GM12801 (cell line): ENCODE results near the gene ZNF628.

ENCODE experiments used
- TF ChIP-seq, protein P1 (sequence below): IDR thresholded peaks from one replicate; pipeline ENCODE4 v1.5.1; 2011; ENCODE audit warnings: control low read depth; ENCODE audit not compliant: insufficient read length; ENCODE audit errors: extremely low read depth

ZNF628 gene

DNA sequence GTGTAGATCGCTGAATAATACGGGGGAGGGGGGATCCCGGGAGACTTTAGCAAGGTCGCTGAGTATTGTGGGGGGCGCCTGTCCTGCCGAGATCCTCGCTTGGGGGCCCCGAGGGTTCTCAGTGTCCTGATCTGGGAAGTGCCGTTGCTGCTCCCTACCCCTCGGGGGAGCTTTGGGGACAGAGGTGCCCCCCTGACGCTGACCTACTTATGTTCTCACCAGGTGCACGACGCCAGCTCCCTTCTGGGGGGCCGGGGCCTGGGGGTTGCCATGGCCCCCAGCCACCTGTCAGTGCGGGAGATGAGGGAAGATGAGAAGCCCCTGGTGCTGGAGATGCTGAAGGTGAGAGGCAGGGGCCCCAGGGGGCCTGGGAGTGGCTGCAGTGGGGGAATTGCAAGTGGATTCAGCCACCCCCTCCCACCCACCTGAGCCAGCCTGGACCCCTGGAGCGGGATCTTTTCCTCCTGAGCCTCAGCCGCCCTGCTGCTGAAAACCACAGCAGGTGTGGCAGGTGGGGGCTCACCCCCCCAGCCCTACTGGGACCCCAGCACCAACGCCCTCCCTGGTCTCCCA is 9.1 kb downstream of the ZNF628 start:
- TF ChIP-seq, protein P1, sequence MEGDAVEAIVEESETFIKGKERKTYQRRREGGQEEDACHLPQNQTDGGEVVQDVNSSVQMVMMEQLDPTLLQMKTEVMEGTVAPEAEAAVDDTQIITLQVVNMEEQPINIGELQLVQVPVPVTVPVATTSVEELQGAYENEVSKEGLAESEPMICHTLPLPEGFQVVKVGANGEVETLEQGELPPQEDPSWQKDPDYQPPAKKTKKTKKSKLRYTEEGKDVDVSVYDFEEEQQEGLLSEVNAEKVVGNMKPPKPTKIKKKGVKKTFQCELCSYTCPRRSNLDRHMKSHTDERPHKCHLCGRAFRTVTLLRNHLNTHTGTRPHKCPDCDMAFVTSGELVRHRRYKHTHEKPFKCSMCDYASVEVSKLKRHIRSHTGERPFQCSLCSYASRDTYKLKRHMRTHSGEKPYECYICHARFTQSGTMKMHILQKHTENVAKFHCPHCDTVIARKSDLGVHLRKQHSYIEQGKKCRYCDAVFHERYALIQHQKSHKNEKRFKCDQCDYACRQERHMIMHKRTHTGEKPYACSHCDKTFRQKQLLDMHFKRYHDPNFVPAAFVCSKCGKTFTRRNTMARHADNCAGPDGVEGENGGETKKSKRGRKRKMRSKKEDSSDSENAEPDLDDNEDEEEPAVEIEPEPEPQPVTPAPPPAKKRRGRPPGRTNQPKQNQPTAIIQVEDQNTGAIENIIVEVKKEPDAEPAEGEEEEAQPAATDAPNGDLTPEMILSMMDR: no peak

DNA sequence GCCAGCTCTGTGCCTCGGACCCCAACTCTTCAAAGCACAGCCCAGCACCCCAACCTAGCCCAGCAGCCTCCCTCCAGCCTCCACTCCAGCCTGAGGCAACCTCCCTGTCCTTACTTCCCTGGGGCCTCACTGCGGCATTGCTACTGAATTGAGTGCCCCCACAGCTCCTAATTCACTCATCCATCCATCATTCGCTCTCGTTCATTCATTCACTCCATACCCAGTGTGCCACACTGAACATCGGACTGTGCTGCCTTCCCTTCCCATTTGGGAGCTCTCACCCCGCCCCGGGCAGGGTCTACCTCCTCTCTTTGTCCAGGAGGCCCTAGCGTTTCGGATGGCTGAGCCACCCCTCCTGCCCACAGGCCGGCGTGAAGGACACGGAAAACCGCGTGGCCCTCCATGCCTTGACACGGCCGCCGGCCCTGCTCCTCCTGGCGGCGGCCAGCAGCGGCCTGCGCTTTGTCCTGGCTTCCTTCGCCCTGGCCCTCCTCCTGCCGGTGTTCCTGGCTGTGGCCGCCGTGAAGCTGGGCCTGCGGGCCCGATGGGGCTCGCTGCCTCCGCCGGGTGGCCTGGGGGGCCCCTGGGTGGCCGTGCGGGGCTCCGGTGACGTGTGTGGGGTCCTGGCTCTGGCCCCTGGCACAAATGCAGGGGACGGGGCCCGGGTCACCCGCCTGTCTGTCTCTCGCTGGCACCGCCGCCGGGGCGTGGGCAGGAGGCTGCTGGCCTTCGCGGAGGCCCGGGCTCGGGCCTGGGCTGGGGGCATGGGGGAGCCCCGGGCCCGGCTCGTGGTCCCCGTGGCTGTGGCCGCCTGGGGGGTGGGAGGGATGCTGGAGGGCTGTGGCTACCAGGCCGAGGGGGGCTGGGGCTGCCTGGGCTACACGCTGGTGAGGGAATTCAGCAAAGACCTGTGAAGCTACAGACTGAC is 9.9 kb downstream of the ZNF628 start:
- TF ChIP-seq, protein P1: no peak

DNA sequence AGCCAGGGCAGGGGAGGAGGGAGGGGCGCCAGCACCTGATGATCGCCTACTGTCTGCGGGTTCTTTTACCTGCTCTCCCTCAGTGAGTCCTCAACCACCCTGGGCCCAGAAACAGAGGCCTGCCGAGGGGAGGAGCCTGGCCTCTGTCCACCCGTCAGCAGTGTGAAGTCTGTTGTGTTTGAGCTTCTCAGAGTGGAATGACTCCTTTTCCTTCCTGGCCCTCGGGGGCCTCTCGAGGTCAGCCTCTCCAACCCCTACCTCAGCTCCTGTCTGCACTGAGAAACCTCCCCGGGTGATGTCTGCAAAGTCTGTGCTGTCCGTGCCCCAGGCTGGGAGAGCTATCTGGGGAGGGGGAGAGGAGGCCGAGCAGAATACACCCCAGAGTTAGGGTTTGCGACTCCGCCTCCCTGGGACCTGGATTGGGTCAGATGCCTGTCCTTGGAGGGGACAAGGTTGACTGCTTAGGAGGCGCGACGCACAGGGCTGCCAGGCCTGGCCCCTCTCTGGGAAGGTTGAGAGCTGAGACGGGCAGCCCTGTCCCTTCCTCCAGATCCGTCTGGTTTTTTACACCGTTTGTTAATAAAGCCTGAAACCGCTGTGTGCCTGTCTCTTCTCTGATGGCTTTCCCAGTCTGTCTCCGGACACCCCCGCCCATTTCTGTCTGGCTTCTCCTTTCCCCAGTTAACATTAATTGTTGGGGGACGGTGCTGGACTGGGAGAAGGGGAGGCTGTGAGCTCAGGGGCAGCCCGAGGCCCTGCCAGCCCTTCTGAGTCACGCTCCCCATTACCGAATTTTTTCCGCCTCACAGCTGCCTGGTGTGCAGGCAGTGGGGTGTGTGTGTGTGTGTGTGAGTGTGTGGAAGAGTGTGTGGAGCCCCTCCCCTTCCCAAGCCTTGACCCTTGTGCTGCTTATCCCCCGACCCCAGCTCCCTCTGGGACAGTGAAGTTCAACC is 10.8 kb downstream of the ZNF628 start:
- TF ChIP-seq, protein P1: no peak

DNA sequence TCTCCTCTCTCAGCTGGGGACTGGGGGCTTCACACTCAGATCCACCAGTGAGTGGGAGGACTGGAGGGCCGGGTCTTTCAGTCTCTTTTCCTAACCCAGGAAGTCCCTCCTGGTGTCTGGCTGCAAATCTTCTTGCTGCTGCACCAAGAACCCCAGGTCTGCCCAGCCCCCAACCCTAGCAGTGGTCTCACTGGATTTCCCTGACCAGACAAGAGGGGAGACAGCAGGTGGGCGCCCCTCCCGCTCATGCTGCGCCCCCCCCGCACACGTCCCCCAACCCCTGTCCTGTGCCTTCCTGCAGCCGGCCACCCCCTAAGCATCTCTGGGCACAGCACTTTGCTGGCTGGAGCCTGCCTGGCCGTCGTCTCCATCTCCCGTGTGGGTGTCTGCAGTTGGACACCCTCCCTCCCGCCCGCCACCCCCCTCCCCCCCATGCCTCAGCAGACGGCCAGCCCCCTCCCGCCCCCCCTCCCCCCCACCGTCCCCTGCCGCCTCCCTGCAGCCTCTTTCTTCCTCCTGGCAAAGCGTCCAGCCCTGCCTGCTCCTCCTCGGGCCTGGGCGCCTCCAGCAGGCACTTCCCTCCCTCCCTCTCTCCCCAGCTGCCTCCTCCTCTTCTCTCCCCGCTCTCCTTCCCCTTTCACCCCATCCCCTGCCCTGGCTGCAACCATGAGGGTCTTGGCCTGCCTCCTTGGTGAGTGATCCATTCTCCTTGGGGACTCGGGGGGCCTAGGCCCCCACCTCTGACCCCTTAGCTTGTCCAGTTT is 11.7 kb downstream of the ZNF628 start, which contains the start of gene SSC5D:
TSS of gene SSC5D (plus strand) at position 513 of the 764 bp plus-strand sequence. CDS start at position 667, 154 bp downstream.
- TF ChIP-seq, protein P1: no peak

DNA sequence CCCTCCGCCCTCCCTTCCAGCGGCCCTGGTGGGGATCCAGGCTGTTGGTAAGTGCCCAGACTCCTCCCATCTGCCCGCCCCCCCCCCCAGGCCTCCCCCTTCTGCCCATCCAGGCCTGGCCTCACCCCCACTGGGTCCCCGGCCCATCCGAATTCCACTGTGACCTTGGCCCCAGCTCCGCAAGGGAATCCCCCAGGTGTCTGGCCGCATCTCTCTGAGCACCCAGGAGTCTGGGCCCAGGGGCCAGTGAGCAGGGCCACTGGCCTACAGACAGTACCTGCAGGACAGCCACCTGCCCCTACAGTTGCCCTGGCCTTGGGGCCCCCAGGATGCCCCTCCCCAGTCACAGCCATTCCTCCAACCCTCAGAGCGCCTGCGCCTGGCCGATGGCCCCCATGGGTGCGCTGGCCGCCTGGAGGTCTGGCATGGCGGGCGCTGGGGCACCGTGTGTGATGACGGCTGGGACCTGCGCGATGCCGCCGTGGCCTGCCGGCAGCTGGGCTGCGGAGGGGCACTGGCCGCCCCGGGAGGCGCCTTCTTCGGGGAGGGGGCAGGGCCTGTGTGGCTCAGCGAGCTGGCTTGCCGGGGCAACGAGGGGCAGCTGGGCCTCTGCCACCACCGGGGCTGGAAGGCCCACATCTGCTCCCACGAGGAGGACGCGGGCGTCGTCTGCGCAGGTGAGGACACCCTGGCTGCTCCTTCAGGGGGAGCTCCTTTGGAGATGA is 12.7 kb downstream of the ZNF628 start:
- TF ChIP-seq, protein P1: no peak

DNA sequence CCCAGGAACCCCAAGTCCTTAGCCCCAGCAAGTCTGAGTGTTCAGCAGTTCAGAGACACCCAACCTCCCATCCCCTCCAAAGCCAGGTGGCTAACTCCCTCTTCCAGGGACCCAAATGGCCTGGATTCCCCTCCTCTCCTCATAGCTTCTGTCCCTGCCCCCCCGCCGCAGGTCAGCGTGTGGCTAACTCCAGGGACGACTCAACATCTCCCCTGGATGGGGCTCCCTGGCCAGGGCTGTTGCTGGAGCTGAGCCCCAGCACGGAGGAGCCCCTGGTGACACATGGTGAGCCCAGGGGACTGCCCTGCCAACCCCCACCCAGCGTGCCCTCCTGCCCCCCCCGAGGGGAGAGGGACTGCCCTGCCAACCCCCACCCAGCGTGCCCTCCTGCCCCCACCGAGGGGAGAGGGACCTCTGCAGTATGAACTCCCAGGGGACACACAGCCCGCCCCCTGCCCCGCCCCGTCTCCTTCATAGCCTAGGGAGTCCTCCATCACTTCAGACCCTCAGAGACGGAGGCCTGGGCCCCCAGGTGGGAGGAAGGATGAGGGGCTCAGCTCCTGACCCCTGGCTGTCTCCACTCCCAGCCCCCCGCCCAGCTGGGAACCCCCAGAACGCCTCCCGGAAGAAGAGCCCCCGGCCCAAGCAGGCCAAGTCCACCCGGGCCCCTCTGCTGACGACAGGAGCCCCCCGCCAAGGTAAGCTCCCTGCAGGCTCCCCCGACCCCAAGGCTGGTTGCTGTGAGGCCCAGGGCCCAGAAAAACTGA is 13.5 kb downstream of the ZNF628 start:
- TF ChIP-seq, protein P1: no peak
